Activated CD8-positive, alpha-beta memory T cell treated with anti-CD3 and anti-CD28 coated beads, Interleukin-2, amount 50 U/mL, for 1 hour (primary cell): Measurements from ENCODE around the gene PLCXD1.
"Not testable (repeated sequence)": the region's sequence is repeated elsewhere in the genome, so short reads cannot be mapped to it uniquely, and the experiment has no call there.

Source experiments
- DNase-seq: peaks from one replicate; pipeline ENCODE4 v3.0.0-alpha.2; 2020; ENCODE audit errors: extremely low read depth

PLCXD1 gene

DNA sequence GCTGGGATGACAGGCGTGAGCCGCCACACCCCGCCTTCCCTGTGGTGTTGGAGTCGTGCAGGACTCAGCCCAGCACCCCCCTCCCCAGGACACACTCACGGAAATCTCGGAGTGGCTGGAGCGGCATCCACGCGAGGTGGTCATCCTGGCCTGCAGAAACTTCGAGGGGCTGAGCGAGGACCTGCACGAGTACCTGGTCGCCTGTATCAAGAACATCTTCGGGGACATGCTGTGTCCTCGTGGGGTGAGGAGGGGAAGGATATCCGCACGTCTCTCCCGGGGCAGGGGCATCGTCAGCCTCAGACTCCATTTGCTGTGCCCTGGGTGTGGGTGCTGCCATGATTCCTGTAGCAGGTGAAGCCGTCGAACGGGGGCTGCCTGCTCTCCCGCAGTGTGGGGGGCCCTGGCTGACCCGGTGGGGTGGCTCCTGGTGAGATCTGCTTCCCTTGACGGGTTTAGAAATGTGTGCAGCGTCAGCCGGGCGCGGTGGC, 10.3 kb downstream of the PLCXD1 start:
- DNase-seq: no peak

DNA sequence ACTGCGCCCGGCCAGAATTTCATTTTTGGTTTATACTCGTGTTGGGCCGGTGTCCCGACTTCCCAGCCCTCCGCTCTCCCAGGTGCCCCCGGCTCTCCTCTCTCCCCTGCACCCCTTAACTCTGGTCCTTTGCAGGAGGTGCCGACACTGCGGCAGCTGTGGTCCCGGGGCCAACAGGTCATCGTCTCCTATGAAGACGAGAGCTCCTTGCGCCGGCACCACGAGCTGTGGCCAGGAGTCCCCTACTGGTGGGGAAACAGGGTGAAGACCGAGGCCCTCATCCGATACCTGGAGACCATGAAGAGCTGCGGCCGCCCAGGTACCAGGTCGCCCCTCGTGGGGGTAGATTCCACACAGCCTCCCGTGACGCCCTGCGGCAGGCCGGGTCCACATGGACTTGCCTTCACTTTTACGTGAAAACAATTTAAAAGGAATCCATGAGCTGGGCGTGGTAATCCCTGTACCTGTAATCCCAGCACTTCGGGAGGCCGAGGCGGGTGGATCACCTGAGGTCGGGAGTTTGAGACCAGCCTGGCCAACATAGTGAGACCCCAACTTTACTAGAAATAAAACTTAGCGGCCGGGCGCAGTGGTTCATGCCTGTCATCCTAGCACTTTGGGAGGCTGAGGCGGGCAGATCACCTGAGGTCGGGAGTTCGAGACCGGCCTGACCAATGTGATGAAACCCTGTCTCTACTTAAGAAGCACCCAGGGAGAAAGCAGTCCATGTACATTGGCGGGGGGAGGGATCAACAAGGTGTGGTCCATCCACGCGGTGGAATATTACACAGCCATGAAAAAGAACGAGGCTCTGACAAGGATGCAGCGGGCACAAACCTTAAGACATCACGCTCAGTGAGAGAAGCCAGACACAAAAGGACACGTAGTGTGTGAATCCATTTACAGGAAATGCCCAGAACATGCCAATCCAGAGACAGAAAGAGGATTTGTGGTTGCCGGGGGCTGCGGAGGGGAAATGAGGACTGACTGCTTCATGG, 12.0 kb downstream of the PLCXD1 start:
- no peak for DNase-seq

GRCh38 chrX:295136-295535, 14.0 kb downstream of the PLCXD1 start:
- no peak for DNase-seq

DNA sequence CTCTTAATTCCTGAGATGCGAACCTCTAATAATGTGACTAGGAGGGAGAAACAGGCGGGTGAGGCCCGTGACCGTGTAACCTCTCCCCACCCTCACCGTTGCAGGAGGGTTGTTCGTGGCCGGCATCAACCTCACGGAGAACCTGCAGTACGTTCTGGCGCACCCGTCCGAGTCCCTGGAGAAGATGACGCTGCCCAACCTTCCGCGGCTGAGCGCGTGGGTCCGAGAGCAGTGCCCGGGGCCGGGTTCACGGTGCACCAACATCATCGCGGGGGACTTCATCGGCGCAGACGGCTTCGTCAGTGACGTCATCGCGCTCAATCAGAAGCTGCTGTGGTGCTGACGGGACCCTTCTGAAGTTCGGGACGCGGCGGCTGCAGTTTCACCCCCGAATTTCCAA, 17.8 kb downstream of the PLCXD1 start:
- no peak for DNase-seq

GRCh38 chrX:300334-300733, 19.2 kb downstream of the PLCXD1 start:
- no peak for DNase-seq

DNA sequence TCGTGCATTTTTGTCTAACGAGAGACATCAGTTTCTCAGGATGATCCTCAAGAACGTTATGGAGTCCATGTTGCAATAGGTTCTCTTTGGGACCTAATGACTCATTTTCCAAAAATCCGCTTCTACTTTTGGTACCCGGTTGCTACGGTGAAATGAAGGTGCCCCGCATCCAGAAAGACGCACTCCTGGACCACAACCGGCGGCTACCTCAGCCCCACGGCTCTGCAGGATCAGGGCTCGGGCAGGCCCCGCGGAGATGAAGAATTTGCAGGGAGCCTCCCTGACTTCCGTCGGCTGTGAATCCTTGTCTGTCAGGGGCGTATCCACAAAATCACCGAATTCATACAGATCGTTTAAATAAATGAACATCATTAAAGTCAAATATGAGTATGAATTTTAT, 21.8 kb downstream of the PLCXD1 start:
- DNase-seq: no peak

DNA sequence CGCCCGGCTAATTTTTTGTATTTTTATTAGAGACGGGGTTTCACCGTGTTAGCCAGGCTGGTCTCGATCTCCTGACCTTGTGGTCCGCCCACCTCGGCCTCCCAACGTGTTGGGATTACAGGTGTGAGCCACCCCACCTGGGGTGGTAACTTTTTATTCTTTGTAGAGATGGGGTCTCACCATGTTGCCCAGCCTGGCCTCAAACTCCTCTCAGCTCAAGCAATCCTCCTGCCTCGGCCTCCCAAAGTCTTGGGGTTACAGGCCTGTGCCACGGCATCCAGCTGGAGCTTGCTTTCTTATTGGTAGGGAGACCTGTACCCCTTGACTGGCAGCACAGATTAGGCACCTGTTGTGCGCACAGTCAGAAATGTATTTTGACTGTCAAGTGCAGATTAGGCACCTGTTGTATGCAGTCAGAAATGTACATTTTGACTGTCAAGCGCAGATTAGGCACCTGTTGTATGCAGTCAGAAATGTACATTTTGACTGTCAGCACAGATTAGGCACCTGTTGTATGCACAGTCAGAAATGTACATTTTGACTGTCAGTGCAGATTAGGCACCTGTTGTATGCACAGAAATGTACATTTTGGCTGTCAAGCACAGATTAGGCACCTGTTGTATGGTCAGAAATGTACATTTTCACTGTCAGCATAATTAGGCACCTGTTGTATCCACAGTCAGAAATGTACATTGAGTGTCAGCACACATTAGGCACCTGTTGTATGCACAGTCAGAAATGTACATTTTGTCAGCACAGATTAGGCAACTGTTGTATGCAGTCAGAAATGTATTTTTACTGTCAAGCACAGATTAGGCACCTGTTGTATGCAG, 24.8 kb downstream of the PLCXD1 start:
- not testable (repeated sequence) for DNase-seq

DNA sequence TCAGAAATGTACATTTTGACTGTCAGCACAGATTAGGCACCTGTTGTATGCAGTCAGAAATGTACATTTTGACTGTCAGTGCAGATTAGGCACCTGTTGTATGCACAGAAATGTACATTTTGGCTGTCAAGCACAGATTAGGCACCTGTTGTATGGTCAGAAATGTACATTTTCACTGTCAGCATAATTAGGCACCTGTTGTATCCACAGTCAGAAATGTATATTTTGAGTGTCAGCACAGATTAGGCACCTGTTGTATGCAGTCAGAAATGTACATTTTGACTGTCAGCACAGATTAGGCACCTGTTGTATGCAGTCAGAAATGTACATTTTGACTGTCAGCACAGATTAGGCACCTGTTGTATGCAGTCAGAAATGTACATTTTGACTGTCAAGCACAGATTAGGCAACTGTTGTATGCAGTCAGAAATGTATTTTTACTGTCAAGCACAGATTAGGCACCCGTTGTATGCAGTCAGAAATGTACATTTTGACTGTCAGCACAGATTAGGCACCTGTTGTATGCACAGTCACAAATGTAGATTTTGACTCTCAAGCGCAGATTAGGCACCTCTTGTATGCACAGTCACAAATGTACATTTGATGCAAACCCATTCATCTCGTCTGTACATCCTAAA, 25.6 kb downstream of the PLCXD1 start:
- not testable (repeated sequence) for DNase-seq

GRCh38 chrX:307261-308111, 26.3 kb downstream of the PLCXD1 start:
- DNase-seq: no peak

- no peak for DNase-seq
These were observed 27.8 kb downstream of the PLCXD1 start for GRCh38 chrX:308821-309520.

DNA sequence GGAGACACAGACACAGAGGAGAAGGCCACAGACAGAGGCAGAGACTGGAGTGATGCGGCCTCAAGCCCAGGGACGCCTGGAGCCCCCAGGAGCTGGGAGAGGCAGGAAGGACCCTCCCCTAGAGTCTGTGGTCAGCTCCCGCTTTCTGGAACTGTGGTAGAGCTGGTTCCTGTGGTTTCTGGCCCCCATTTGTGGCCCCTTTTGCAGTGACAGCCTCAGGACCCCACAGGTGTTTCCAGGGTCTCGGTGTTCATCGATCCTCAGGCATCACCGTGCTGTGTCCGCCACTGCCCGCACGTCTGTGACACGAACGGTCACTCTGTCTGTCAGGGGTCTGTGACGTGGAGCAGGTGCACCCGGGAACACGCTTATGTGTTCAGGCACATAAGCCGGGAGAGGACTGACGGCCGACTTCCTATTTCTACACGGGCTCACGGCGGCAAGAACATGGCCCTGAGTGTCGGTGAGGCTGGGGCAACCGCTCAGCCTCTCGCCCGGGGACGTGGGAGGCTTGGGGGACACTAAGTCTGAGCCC, 29.5 kb downstream of the PLCXD1 start:
- no peak for DNase-seq

GRCh38 chrX:311156-312129, 30.3 kb downstream of the PLCXD1 start:
- DNase-seq: no peak

- no peak for DNase-seq
These were observed 31.6 kb downstream of the PLCXD1 start for GRCh38 chrX:312621-313331.

DNA sequence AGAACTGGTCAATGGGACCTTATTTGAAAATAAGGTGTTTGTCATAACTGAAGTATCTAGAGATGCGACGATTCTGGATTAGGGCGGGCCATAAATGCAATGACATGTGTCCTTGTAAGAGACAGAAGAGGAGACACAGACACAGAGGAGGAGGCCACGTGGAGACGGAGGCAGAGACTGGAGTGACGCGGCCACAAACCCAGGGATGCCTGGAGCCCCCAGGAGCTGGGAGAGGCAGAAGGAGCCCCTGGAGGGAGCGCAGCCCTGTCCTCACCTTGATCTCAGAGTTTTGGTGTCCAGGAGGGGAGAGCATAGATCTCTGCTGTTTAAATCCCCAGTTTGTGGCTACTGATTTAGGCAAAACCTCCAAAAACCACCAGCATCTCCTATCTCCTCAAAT, 32.4 kb downstream of the PLCXD1 start:
- no peak for DNase-seq

DNA sequence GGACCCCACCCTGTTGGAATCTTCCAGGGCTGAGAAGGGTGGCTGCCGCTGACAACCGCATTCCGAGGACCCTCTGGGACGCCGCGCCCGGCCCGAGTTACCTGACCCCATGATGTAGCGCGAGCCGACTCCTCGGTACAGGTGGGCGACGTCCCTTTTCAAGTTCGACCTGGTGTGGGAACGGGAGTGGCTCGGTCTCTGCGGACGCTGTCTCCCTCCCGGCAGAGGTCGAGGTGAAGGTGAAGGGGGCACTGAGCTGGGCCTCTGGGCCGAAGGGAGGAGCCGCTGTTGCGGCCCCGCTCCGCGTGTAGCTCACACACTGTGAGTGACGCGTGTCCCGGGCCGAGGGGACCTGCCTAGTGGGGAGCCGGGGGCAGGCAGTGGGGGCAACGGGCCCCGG, 32.9 kb downstream of the PLCXD1 start:
- DNase-seq: no peak

DNA sequence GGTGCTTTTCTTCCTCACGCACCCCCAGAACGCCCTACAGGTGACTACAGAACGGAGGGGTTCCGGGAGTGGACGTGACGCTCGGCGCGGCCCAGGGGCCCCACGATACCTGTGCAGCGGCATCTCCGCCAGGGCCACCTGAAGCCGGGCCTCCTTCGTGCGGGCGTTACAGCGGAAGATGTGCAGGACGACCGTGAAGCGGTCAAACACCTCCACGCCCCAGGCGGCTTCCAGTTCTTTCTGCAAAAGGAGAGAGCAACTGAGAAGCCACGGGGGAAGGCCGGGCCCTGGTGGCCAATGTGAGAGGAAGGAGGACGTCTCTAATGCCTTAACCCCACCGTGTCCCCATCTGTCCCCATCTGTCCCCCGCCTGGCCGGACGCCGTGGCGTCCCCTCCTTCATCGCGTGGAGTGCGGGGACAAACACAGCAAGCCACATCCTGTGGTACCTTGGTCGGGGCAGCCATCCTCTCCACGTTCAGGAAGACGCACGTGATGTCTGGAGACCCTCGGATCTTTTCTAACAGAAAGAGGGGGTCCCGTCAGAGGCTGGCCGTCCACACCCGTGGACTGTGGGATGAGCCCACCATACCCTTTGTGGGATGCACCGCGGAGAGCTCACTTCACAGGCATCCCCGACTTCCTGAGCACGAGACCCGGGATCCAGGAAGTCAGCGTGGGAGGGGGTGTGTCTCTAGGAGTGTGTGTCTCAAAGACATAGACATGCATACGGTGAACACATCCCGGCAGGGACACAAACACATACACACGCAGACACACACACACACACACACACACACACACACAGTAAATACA, 33.8 kb downstream of the PLCXD1 start:
- no peak for DNase-seq
